HUES48 (cell line): Measurements from ENCODE around the gene DOCK7.
"Not testable (repeated sequence)": the region's sequence is repeated elsewhere in the genome, so short reads cannot be mapped to it uniquely, and the experiment has no call there.

Experiments
- H3K27ac ChIP-seq: one replicate; pipeline ENCODE4 v1.7.0; 2013; ENCODE audit warnings: low read depth, low read length, inconsistent platforms
- H3K27me3 ChIP-seq: 2 replicates; pipeline ENCODE4 v1.6.1; 2013; ENCODE audit warnings: mild to moderate bottlenecking, low read length; ENCODE audit not compliant: control insufficient read depth, insufficient read depth
- H3K36me3 ChIP-seq: 2 replicates; pipeline ENCODE4 v1.6.1; 2013; ENCODE audit warnings: low read length; ENCODE audit not compliant: control insufficient read depth, insufficient read depth
- H3K4me1 ChIP-seq: 2 replicates; pipeline ENCODE4 v1.6.1; 2013; ENCODE audit warnings: mild to moderate bottlenecking, low read length; ENCODE audit not compliant: control insufficient read depth, insufficient read depth
- H3K4me3 ChIP-seq: 2 replicates; pipeline ENCODE4 v1.5.1; 2013; ENCODE audit warnings: mild to moderate bottlenecking, low read depth, low read length
- H3K9ac ChIP-seq: 2 replicates; pipeline ENCODE4 v1.6.1; 2013; ENCODE audit warnings: mild to moderate bottlenecking, low read depth, low read length, moderate library complexity
- H3K9me3 ChIP-seq: 2 replicates; pipeline ENCODE4 v1.6.1; 2013; ENCODE audit warnings: low read length; ENCODE audit not compliant: control insufficient read depth, insufficient read depth

Gene DOCK7

GRCh38 chr1:62722796-62723195 lies 34.6 kb upstream of the DOCK7 start:
- Histone ChIP-seq H3K27ac (no peak overlapping the region), H3K9ac (no peak overlapping the region), H3K27me3 (no peaks in the 10 kb centered on the region), H3K4me3 (no peak overlapping the region), H3K36me3 (no peaks in the 10 kb centered on the region), H3K9me3 (no peaks in the 10 kb centered on the region), H3K4me1 (peaks cover 11% of the 10 kb centered on the region; the same call in 1 of the 2 replicates)

DNA sequence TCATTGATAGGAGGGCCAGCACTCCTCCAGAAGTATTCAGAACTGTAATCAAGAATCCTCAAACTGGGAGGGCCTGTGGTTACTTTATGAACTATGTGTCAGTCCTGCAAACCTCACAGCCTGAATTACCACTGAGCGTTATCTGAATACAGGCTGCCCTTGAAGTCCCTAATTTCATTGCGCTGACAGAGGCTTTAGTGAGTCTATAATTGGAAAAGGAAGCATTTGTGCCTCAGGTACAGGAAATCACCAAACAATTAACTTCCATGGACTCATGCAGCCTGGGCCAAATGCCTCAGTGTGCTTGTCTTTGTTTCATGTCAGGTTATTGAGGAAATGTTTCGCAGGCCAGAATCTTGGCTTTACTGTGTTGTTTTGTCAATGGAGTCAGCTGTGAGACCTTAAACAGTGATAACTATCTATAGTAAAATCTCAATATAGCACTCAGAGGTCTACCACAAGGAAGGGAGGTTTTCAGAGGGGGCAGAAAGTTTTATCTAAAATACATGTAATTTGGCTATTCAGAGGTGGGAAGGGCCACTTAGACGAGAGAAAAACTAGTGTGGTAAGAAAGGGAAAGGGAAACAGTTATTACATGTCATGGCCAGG lies 32.9 kb upstream of the DOCK7 start:
- Histone ChIP-seq H3K27ac (no peak overlapping the region), H3K27me3 (no peaks in the 10 kb centered on the region), H3K36me3 (no peaks in the 10 kb centered on the region), H3K9ac (no peak overlapping the region), H3K9me3 (no peaks in the 10 kb centered on the region), H3K4me1 (peaks cover 11% of the 10 kb centered on the region; the same call in 1 of the 2 replicates), H3K4me3 (no peak overlapping the region)

- H3K9me3 ChIP-seq, H3K4me3 ChIP-seq, H3K27me3 ChIP-seq, H3K36me3 ChIP-seq, H3K4me1 ChIP-seq, H3K9ac ChIP-seq, H3K27ac ChIP-seq: not testable (repeated sequence)
These were observed 30.2 kb upstream of the DOCK7 start for GRCh38 chr1:62718400-62718799.

DNA sequence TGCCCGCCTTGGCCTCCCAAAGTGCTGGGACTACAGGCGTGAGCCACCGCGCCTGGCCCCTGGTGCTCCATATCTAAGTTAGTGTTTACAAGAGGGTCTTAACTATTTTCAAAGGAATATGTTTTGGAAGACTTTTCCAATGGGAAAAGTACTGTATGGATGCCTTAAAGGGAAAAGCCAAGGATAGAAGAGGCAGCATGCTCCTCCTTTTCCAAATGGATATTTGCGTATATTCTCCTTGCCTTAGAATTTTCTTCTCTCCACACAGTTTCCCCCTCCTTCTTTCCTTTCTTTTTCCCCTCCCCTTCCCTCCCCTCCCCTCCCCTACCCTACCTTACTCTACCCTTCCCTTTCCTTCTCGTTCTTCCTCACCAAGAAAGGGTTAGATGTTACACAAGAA lies 29.3 kb upstream of the DOCK7 start:
- H3K9ac ChIP-seq = no peak overlapping the region
- H3K36me3 ChIP-seq = no peaks in the 10 kb centered on the region
- H3K27me3 ChIP-seq = no peaks in the 10 kb centered on the region
- H3K4me1 ChIP-seq = no peaks in the 10 kb centered on the region
- H3K27ac ChIP-seq = no peak overlapping the region
- H3K4me3 ChIP-seq = no peak overlapping the region
- H3K9me3 ChIP-seq = no peaks in the 10 kb centered on the region

GRCh38 chr1:62716397-62716796 lies 28.2 kb upstream of the DOCK7 start:
- Histone ChIP-seq H3K4me3 (no peak overlapping the region), H3K36me3 (no peaks in the 10 kb centered on the region), H3K4me1 (no peaks in the 10 kb centered on the region), H3K9me3 (no peaks in the 10 kb centered on the region), H3K27me3 (no peaks in the 10 kb centered on the region), H3K9ac (no peak overlapping the region), H3K27ac (no peak overlapping the region)

GRCh38 chr1:62712336-62713243 lies 24.4 kb upstream of the DOCK7 start:
- no peaks in the 10 kb centered on the region for H3K9me3 ChIP-seq
- H3K36me3 ChIP-seq = no peaks in the 10 kb centered on the region
- no peak overlapping the region for H3K4me3 ChIP-seq
- no peak overlapping the region for H3K27ac ChIP-seq
- H3K4me1 ChIP-seq = no peaks in the 10 kb centered on the region
- H3K27me3 ChIP-seq = no peaks in the 10 kb centered on the region
- no peak overlapping the region for H3K9ac ChIP-seq

GRCh38 chr1:62707744-62708120 lies 19.5 kb upstream of the DOCK7 start:
- H3K9me3 ChIP-seq = peaks cover 11% of the 10 kb centered on the region
- no peaks in the 10 kb centered on the region for H3K27me3 ChIP-seq
- no peak overlapping the region for H3K27ac ChIP-seq
- no peaks in the 10 kb centered on the region for H3K4me1 ChIP-seq
- no peak overlapping the region for H3K9ac ChIP-seq
- H3K4me3 ChIP-seq = no peak overlapping the region
- no peaks in the 10 kb centered on the region for H3K36me3 ChIP-seq

DNA sequence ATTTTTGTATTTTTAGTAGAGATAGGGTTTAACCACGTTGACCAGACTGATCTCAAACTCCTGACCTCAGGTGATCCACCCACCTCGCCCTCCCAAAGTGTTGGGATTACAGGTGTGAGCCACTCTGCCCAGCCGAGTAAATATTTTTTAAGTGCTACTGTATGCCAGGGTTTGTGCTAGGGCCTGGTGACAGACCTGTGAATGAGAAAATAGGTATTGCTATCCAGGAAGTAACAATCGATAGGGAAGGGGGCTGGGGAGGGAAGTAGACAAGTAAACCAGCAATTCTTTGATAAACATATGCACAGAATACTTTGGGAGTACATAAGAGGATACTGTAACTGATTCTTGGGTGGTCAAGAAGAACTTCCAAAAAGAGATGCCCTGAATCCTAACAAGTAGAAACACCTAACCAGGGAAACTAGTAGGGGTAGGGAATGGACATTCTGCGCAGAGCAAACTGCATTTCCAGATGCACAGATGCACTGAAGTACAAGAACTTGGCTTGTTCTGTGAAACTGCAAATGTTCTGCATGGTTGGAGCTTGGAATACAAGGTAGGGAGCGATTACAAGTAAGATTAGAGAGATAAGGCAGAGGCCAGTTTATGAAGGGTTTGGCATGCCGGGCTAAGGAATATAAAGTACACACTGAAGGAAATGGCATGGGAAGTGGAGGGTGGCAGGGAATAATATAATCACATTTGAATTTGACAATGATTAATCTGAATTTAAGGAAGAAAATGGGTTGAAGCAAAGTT lies 19.0 kb upstream of the DOCK7 start:
- H3K4me1 ChIP-seq = no peaks in the 10 kb centered on the region
- H3K36me3 ChIP-seq = no peaks in the 10 kb centered on the region
- H3K27me3 ChIP-seq = no peaks in the 10 kb centered on the region
- no peak overlapping the region for H3K9ac ChIP-seq
- H3K27ac ChIP-seq = no peak overlapping the region
- H3K4me3 ChIP-seq = no peak overlapping the region
- H3K9me3 ChIP-seq = peaks cover 11% of the 10 kb centered on the region

- not testable (repeated sequence) for H3K36me3 ChIP-seq, H3K4me3 ChIP-seq
These were observed 10.0 kb upstream of the DOCK7 start for GRCh38 chr1:62698161-62698560.

GRCh38 chr1:62694479-62694878 lies 6.3 kb upstream of the DOCK7 start:
- peaks cover 11% of the 10 kb centered on the region; the same call in 1 of the 2 replicates for H3K4me1 ChIP-seq
- not testable (repeated sequence) for H3K9me3 ChIP-seq, H3K9ac ChIP-seq, H3K27me3 ChIP-seq, H3K36me3 ChIP-seq, H3K27ac ChIP-seq, H3K4me3 ChIP-seq

More at GRCh38 chr1:62698161-62698560, 10.0 kb upstream of the DOCK7 start:
- not testable (repeated sequence) for H3K27ac ChIP-seq, H3K27me3 ChIP-seq, H3K9ac ChIP-seq, H3K4me1 ChIP-seq, H3K9me3 ChIP-seq

GRCh38 chr1:62693123-62693522 lies 4.9 kb upstream of the DOCK7 start:
- peaks cover 15% of the 10 kb centered on the region; the same call in 1 of the 2 replicates for H3K4me1 ChIP-seq
- no peak overlapping the region for H3K9ac ChIP-seq
- H3K4me3 ChIP-seq = no peak overlapping the region
- H3K9me3 ChIP-seq = no peaks in the 10 kb centered on the region
- no peaks in the 10 kb centered on the region for H3K36me3 ChIP-seq
- no peak overlapping the region for H3K27ac ChIP-seq
- no peaks in the 10 kb centered on the region for H3K27me3 ChIP-seq
